H1 (cell line): Measurements from ENCODE around the gene LSM6. TPM values are rescaled to one million over a fixed set of nuclear protein-coding genes. Genes with fewer than 3 reads are reported as not detected.

Source experiments
- CTCF ChIA-PET: fragments of 300-600 bp; sonication (Branson Sonifier 250); formaldehyde crosslinking; loops from one replicate; lab custom pipeline; 2021; ENCODE audit not compliant: partially characterized antibody; lab: Charles Lee
- POLR2A ChIA-PET: fragments of 300-600 bp; sonication (Branson Sonifier 250); formaldehyde crosslinking; loops from one replicate; lab custom pipeline; 2021; ENCODE audit warnings: inconsistent platforms; ENCODE audit not compliant: partially characterized antibody; lab: Charles Lee
- DNase-seq, 2 experiments: peaks; one replicate each; pipeline versions ENCODE4 v3.0.0 to v3.0.0-alpha.2; 2010 to 2022; ENCODE audit warnings: low spot score in 2 of 2, low read depth in 1 of 2, mixed read lengths in 1 of 2
- FAIRE-seq: peaks from 2 replicates; lab custom pipeline; 2011; peaks lifted over from hg19 to GRCh38; lab: Jason Lieb, UNC
- H2AFZ ChIP-seq: 2 replicates; pipeline ENCODE4 v1.8.1; 2012; ENCODE audit warnings: low read length, inconsistent platforms
- H2AK5ac ChIP-seq: 2 replicates; pipeline ENCODE4 v1.6.1; 2013; ENCODE audit warnings: low read depth, low read length
- H2BK120ac ChIP-seq: replicated peaks from 2 replicates; pipeline ENCODE3; 2013; ENCODE audit warnings: low read depth, low read length, inconsistent platforms
- H2BK12ac ChIP-seq: 2 replicates; pipeline ENCODE4 v1.6.1; 2013; ENCODE audit warnings: low read depth, low read length
- H2BK15ac ChIP-seq: 2 replicates; pipeline ENCODE4 v1.6.1; 2013; ENCODE audit warnings: low read length
- H2BK20ac ChIP-seq: 2 replicates; pipeline ENCODE4 v1.6.1; 2013; ENCODE audit warnings: low read length
- H2BK5ac ChIP-seq: 2 replicates; pipeline ENCODE4 v1.6.1; 2013; ENCODE audit warnings: low read depth, low read length
- H3K14ac ChIP-seq: 2 replicates; pipeline ENCODE4 v1.6.1; 2013; ENCODE audit warnings: inconsistent platforms; ENCODE audit not compliant: insufficient read length
- H3K18ac ChIP-seq: 2 replicates; pipeline ENCODE4 v1.6.1; 2013; ENCODE audit warnings: low read length; ENCODE audit errors: extremely low read depth
- H3K23ac ChIP-seq: 2 replicates; pipeline ENCODE4 v1.6.1; 2013; ENCODE audit warnings: inconsistent platforms; ENCODE audit not compliant: insufficient read length
- H3K23me2 ChIP-seq: 2 replicates; pipeline ENCODE4 v1.6.1; 2013; ENCODE audit warnings: low read depth, low read length
- H3K27ac ChIP-seq: 2 replicates; pipeline ENCODE4 v1.6.1; 2011; ENCODE audit warnings: low read depth, low read length, inconsistent platforms
- H3K27me3 ChIP-seq, 4 experiments: replicated peaks in 1 of 4; 1 replicate in 1 of 4; 2 replicates in 3 of 4; pipeline versions ENCODE4 v1.6.1 to v1.8.1; 2011 to 2013; ENCODE audit warnings: low read length in 3 of 4, mild to moderate bottlenecking in 3 of 4, inconsistent platforms in 2 of 4, mixed read lengths in 2 of 4, moderate library complexity in 1 of 4; ENCODE audit not compliant: control insufficient read depth in 3 of 4, insufficient read depth in 3 of 4; ENCODE audit errors: extremely low read depth in 1 of 4
- H3K36me3 ChIP-seq, 4 experiments: 2 replicates each; pipeline versions ENCODE4 v1.6.1 to v1.8.1; 2011 to 2013; ENCODE audit warnings: mild to moderate bottlenecking in 4 of 4, low read length in 3 of 4, moderate library complexity in 2 of 4, control low read depth in 1 of 4, inconsistent platforms in 1 of 4; ENCODE audit not compliant: insufficient read depth in 4 of 4, control insufficient read depth in 2 of 4
- H3K4ac ChIP-seq: replicated peaks from 2 replicates; pipeline ENCODE3; 2013; ENCODE audit warnings: low read length, low read depth, mixed read lengths, inconsistent platforms; ENCODE audit not compliant: insufficient read length
- H3K4me1 ChIP-seq, 4 experiments: replicated peaks in 1 of 4; 1 replicate in 1 of 4; 2 replicates in 3 of 4; pipeline versions ENCODE4 v1.6.1 to v1.8.1; 2011 to 2013; ENCODE audit warnings: low read length in 3 of 4, inconsistent platforms in 2 of 4, mixed read lengths in 1 of 4; ENCODE audit not compliant: insufficient read depth in 4 of 4, control insufficient read depth in 3 of 4
- H3K4me2 ChIP-seq, 2 experiments: 2 replicates each; pipeline versions ENCODE4 v1.6.1 to v1.8.1; 2011 to 2013; ENCODE audit warnings: low read depth in 2 of 2, low read length in 2 of 2, control low read depth in 1 of 2, inconsistent platforms in 1 of 2, mild to moderate bottlenecking in 1 of 2; ENCODE audit not compliant: insufficient read depth in 1 of 2
- H3K4me3 ChIP-seq, 4 experiments: fragments of 200-600, 300-600 bp in 1 of 4; sonication (generic), shearing (Covaris generic), sonication (Bioruptor Twin) in 1 of 4; 2 replicates each; pipeline versions ENCODE4 v1.5.1 to v1.8.1; 2011 to 2016; ENCODE audit warnings: low read length in 4 of 4, low read depth in 3 of 4, control low read depth in 2 of 4, inconsistent platforms in 2 of 4, mild to moderate bottlenecking in 2 of 4, mixed read lengths in 1 of 4, moderate library complexity in 1 of 4; ENCODE audit not compliant: insufficient read depth in 2 of 4; ENCODE audit errors: extremely low read depth in 1 of 4
- H3K56ac ChIP-seq: replicated peaks from 2 replicates; pipeline ENCODE3; 2013; ENCODE audit warnings: low read depth, mild to moderate bottlenecking, mixed read lengths, low read length, inconsistent platforms; ENCODE audit not compliant: insufficient read length
- H3K79me1 ChIP-seq: 2 replicates; pipeline ENCODE4 v1.6.1; 2013; ENCODE audit warnings: low read depth, low read length, control low read depth
- H3K79me2 ChIP-seq, 2 experiments: 2 replicates each; pipeline versions ENCODE4 v1.6.1 to v1.8.1; 2012 to 2013; ENCODE audit warnings: low read length in 2 of 2, mild to moderate bottlenecking in 2 of 2, inconsistent platforms in 1 of 2; ENCODE audit not compliant: insufficient read depth in 2 of 2, control insufficient read depth in 1 of 2
- H3K9ac ChIP-seq, 4 experiments: replicated peaks in 1 of 4; 1 replicate in 1 of 4; 2 replicates in 3 of 4; pipeline versions ENCODE4 v1.6.1 to v1.8.1; 2011 to 2013; ENCODE audit warnings: low read depth in 3 of 4, low read length in 3 of 4, control low read depth in 2 of 4, mild to moderate bottlenecking in 2 of 4, moderate library complexity in 2 of 4, inconsistent platforms in 1 of 4; ENCODE audit errors: extremely low read depth in 1 of 4
- H3K9me3 ChIP-seq, 2 experiments: 2 replicates each; pipeline versions ENCODE4 v1.6.1 to v1.8.1; 2012 to 2013; ENCODE audit warnings: mild to moderate bottlenecking in 2 of 2, moderate library complexity in 2 of 2, control low read depth in 1 of 2, inconsistent platforms in 1 of 2, low read depth in 1 of 2, low read length in 1 of 2, mixed read lengths in 1 of 2; ENCODE audit not compliant: insufficient read depth in 2 of 2
- H4K20me1 ChIP-seq, 2 experiments: replicated peaks in 1 of 2; 2 replicates each; pipeline versions ENCODE3 to v1.8.1; 2011 to 2013; ENCODE audit warnings: inconsistent platforms in 2 of 2, low read length in 2 of 2, mild to moderate bottlenecking in 1 of 2; ENCODE audit not compliant: insufficient read depth in 2 of 2, control insufficient read depth in 1 of 2
- H4K5ac ChIP-seq: 2 replicates; pipeline ENCODE4 v1.6.1; 2013; ENCODE audit warnings: low read length, low read depth, mixed read lengths, inconsistent platforms; ENCODE audit not compliant: insufficient read length
- H4K8ac ChIP-seq: 2 replicates; pipeline ENCODE4 v1.8.0; 2013; ENCODE audit warnings: mild to moderate bottlenecking, moderate library complexity, low read length, inconsistent platforms; ENCODE audit not compliant: insufficient read depth; ENCODE audit errors: extremely low read depth
- H4K91ac ChIP-seq: replicated peaks from 2 replicates; pipeline ENCODE3; 2013; ENCODE audit warnings: low read length, mixed read lengths, inconsistent platforms; ENCODE audit not compliant: insufficient read length
- CBX5 ChIP-seq: fragments of 300-800, 300-1000 bp; sonication (generic); IDR thresholded peaks from 2 replicates; pipeline ENCODE4 v1.7.1; 2016; ENCODE audit warnings: antibody characterized with exemption, low read length, low read depth
- CTCF ChIP-seq, 3 experiments: IDR thresholded peaks; 1 replicate in 2 of 3; 2 replicates in 1 of 3; pipeline versions ENCODE4 v1.5.1 to v1.6.1; 2011; ENCODE audit warnings: low read length in 3 of 3, mild to moderate bottlenecking in 3 of 3, inconsistent platforms in 2 of 3, low read depth in 1 of 3, moderate library complexity in 1 of 3; ENCODE audit not compliant: insufficient read depth in 1 of 3; ENCODE audit errors: control extremely low read depth in 1 of 3
- EGR1 ChIP-seq: IDR thresholded peaks from 2 replicates; pipeline ENCODE4 v1.6.1; 2011; ENCODE audit warnings: low read depth, low read length, borderline replicate concordance
- KDM4A ChIP-seq: IDR thresholded peaks from one replicate; pipeline ENCODE4 v1.7.1; 2012; ENCODE audit warnings: low read depth, mild to moderate bottlenecking, moderate library complexity, low read length, inconsistent platforms; ENCODE audit not compliant: severe bottlenecking
- NRF1 ChIP-seq: IDR thresholded peaks from 2 replicates; pipeline ENCODE4 v1.6.1; 2011; ENCODE audit warnings: mild to moderate bottlenecking, low read depth, low read length, improper control_type of control experiment
- POLR2AphosphoS5 ChIP-seq: IDR thresholded peaks from 2 replicates; pipeline ENCODE4 v1.6.1; 2011; ENCODE audit warnings: low read depth, low read length
- ZNF274 ChIP-seq: IDR thresholded peaks from 2 replicates; pipeline ENCODE4 v1.7.0; 2012; ENCODE audit warnings: low read length, borderline replicate concordance; ENCODE audit errors: extremely low read depth
- WGBS, 2 experiments: shearing (Covaris generic) in 1 of 2; methylation state at CpG; one replicate each; pipeline versions ENCODE4 v1.1.6 to v1.1.7; 2013 to 2015; ENCODE audit warnings: low lambda C conversion rate in 2 of 2, mixed read lengths in 2 of 2, inconsistent platforms in 1 of 2, low coverage in 1 of 2, missing lambda C conversion rate in 1 of 2; ENCODE audit not compliant: insufficient replicate concordance in 2 of 2, insufficient coverage in 1 of 2, insufficient read length in 1 of 2; ENCODE audit errors: extremely low coverage in 1 of 2, missing lambda C conversion rate in 1 of 2; 5-methylcytosine and 5-hydroxymethylcytosine counted together
- polyA plus RNA-seq, 7 experiments: library from polyadenylated mRNA; depleted of rRNA in 3 of 7; stranded (reverse) in 5 of 7; unstranded in 2 of 7; fragments of >200 nt in 5 of 7; fragments of 200-250 nt in 2 of 7; gene quantifications; 1 replicate in 5 of 7; 2 replicates in 1 of 7; 4 replicates in 1 of 7; pipeline versions ENCODE4 v1.2.1 to v1.2.3, GENCODE V29; 2011 to 2013; ENCODE audit warnings: missing spikeins in 2 of 7, mixed read lengths in 2 of 7
- total RNA-seq: library from RNA; stranded (reverse); fragmentation: NEBNext Ultra II Directional; extraction: Animal tissue kit (Norgen Biotek cat#: 25700); gene quantifications from 2 replicates; pipeline ENCODE4 v1.2.1, GENCODE V29; 2021

LSM6 gene
- total and polyA plus RNA-seq, 2 of the 8 experiments (the other 6 are each of a cell fraction or from before 2014, with no cell fraction given) = 40.2 to 63.4 TPM

GRCh38 chr4:146235654-146236177 is 60.2 kb downstream of the LSM6 start:
- Histone ChIP-seq H3K36me3 (no peaks in the 10 kb centered on the region), H3K9me3 (no peaks in the 10 kb centered on the region; a peak in 1 of 4 replicates), H3K4me3 (no peak overlapping the region), H3K9ac (no peak overlapping the region), H3K79me1 (no peaks in the 10 kb centered on the region), H4K5ac (no peak overlapping the region), H4K8ac (no peak overlapping the region), H3K4me1 (no peaks in the 10 kb centered on the region), H3K14ac (no peak overlapping the region), H3K27me3 (no peaks in the 10 kb centered on the region), H2AK5ac (no peak overlapping the region), H2BK12ac (no peak overlapping the region), H2AFZ (no peak overlapping the region; the same call in 1 of the 2 replicates), H3K56ac (no peak overlapping the region), H2BK5ac (no peak overlapping the region), H3K23me2 (no peaks in the 10 kb centered on the region), H2BK20ac (no peak overlapping the region), H3K18ac (no peak overlapping the region), H3K79me2 (no peaks in the 10 kb centered on the region), H2BK15ac (no peak overlapping the region), H2BK120ac (no peak overlapping the region), H3K4me2 (no peak overlapping the region), H3K4ac (no peak overlapping the region), H3K23ac (no peak overlapping the region), H4K91ac (no peak overlapping the region), H3K27ac (no peak overlapping the region), H4K20me1 (no peaks in the 10 kb centered on the region)
- ChIA-PET POLR2A (no interaction called here), CTCF (interaction anchor here (0.9 kb wide), 1 partner anchor 8 kb away, joined by 3 read pairs; no protein-coding TSS in a partner anchor)
- DNase-seq = no peak
- no peak for TF ChIP-seq ZNF274
- TF ChIP-seq NRF1 = no peak
- no peak for TF ChIP-seq EGR1
- no peak for TF ChIP-seq CBX5
- no peak for TF ChIP-seq KDM4A
- no peak for TF ChIP-seq CTCF (IDR thresholded peaks at IDR 0.05; ENCODE audit: control extremely low read depth in 1 of 3, insufficient read depth in 1 of 3, low read depth in 1 of 3, low read length in 3 of 3)
- TF ChIP-seq POLR2AphosphoS5 = no peak
- no peak for FAIRE-seq
- 89% methylated on average over 8 of the region's 8 CpGs; no CpG with 5 or more reads in 1 of the 2 experiments for WGBS, 2 experiments
